SK-N-SH (cell line): Measurements from ENCODE around the gene TRIM40. TPM values are rescaled to one million over a fixed set of nuclear protein-coding genes. Genes with fewer than 3 reads are reported as not detected.

Experiments used
- CTCF ChIA-PET: fragments of 300-600, 350-600 bp; formaldehyde crosslinking; extraction: SDS; loops from one replicate; lab custom pipeline; 2021; lab: Yijun Ruan, JAX
- POLR2A ChIA-PET: fragments of 350-600 bp; sonication (Branson Sonifier 250); formaldehyde crosslinking; extraction: SDS; loops from one replicate; lab custom pipeline; 2020; ENCODE audit warnings: antibody characterized with exemption, inconsistent platforms; lab: Yijun Ruan, JAX
- DNase-seq: peaks from one replicate; pipeline ENCODE4 v3.0.0; 2012
- H2AFZ ChIP-seq: fragments of 200-600 bp; sonication (generic); 2 replicates; pipeline ENCODE4 v1.8.1; 2016; ENCODE audit warnings: antibody characterized with exemption, mild to moderate bottlenecking, low read depth
- H3F3A ChIP-seq: fragments of 200-600 bp; sonication (generic); replicated peaks from 2 replicates; pipeline ENCODE3; 2016; ENCODE audit warnings: antibody characterized with exemption, mild to moderate bottlenecking; ENCODE audit not compliant: insufficient read depth
- H3K27ac ChIP-seq, 2 experiments: fragments of 200-500 bp in 1 of 2; fragments of 200-600 bp in 1 of 2; sonication (Bioruptor generic) in 1 of 2; sonication (generic), shearing (Covaris generic) in 1 of 2; 2 replicates each; pipeline versions ENCODE4 v1.5.1 to v1.6.1; 2014 to 2016; ENCODE audit warnings: low read depth in 2 of 2, inconsistent platforms in 1 of 2, low read length in 1 of 2, mild to moderate bottlenecking in 1 of 2, mixed read lengths in 1 of 2
- H3K27me3 ChIP-seq: fragments of 200-600 bp; sonication (generic), shearing (Covaris generic); 2 replicates; pipeline ENCODE4 v1.6.1; 2016; ENCODE audit warnings: mixed run types; ENCODE audit not compliant: insufficient read depth
- H3K36me3 ChIP-seq, 2 experiments: fragments of 200-500 bp in 1 of 2; fragments of 200-600 bp in 1 of 2; sonication (Bioruptor generic) in 1 of 2; sonication (generic) in 1 of 2; replicated peaks in 1 of 2; 2 replicates each; pipeline versions ENCODE3 to v1.5.1; 2014 to 2016; ENCODE audit warnings: low read length in 1 of 2, mild to moderate bottlenecking in 1 of 2; ENCODE audit not compliant: insufficient read depth in 2 of 2, control insufficient read depth in 1 of 2
- H3K4me1 ChIP-seq, 2 experiments: fragments of 200-500 bp in 1 of 2; fragments of 200-600 bp in 1 of 2; sonication (Bioruptor generic) in 1 of 2; sonication (generic), shearing (Covaris generic) in 1 of 2; 2 replicates each; pipeline versions ENCODE4 v1.5.1 to v1.6.1; 2014 to 2016; ENCODE audit warnings: low read depth in 1 of 2, low read length in 1 of 2, mixed run types in 1 of 2; ENCODE audit not compliant: insufficient read depth in 2 of 2, control insufficient read depth in 1 of 2
- H3K4me2 ChIP-seq: fragments of 200-600 bp; sonication (generic), shearing (Covaris generic); 2 replicates; pipeline ENCODE4 v1.6.1; 2017; ENCODE audit warnings: mixed run types
- H3K4me3 ChIP-seq, 2 experiments: fragments of 200-500 bp in 1 of 2; fragments of 200-600 bp in 1 of 2; sonication (Bioruptor generic) in 1 of 2; sonication (generic), shearing (Covaris generic) in 1 of 2; 2 replicates each; pipeline versions ENCODE4 v1.5.1 to v1.8.1; 2014 to 2016; ENCODE audit warnings: low read depth in 2 of 2, inconsistent platforms in 1 of 2, low read length in 1 of 2, mild to moderate bottlenecking in 1 of 2, mixed read lengths in 1 of 2, moderate library complexity in 1 of 2
- H3K79me2 ChIP-seq: fragments of 200-600 bp; sonication (generic); 2 replicates; pipeline ENCODE4 v1.8.1; 2017; ENCODE audit warnings: mild to moderate bottlenecking; ENCODE audit not compliant: insufficient read depth
- H3K9ac ChIP-seq: fragments of 200-600 bp; sonication (generic); 2 replicates; pipeline ENCODE4 v1.6.1; 2017; ENCODE audit warnings: mixed run types
- H3K9me2 ChIP-seq: fragments of 200-600 bp; sonication (generic); 2 replicates; pipeline ENCODE4 v1.6.1; 2017; ENCODE audit warnings: mixed run types
- H3K9me3 ChIP-seq: fragments of 200-600 bp; sonication (generic); 2 replicates; pipeline ENCODE4 v1.6.1; 2017; ENCODE audit warnings: mixed run types, mild to moderate bottlenecking, moderate library complexity
- H4K20me1 ChIP-seq: fragments of 200-600 bp; sonication (generic); 2 replicates; pipeline ENCODE4 v1.6.1; 2017; ENCODE audit warnings: mild to moderate bottlenecking, mixed run types; ENCODE audit not compliant: insufficient read depth
- EP300 ChIP-seq, 2 experiments: IDR thresholded peaks; 2 replicates each; pipeline versions ENCODE4 v1.4.0 to v1.6.1; 2012; ENCODE audit warnings: borderline replicate concordance in 1 of 2, low read depth in 1 of 2, low read length in 1 of 2
- EZH2phosphoT487 ChIP-seq: fragments of 200-600 bp; sonication (generic); IDR thresholded peaks from 2 replicates; pipeline ENCODE4 v1.6.1; 2017; ENCODE audit warnings: low read depth, mixed run types, mild to moderate bottlenecking, antibody characterized with exemption, moderate library complexity, borderline replicate concordance
- FOXM1 ChIP-seq: IDR thresholded peaks from 2 replicates; pipeline ENCODE4 v1.4.0; 2012; ENCODE audit warnings: low read depth, mild to moderate bottlenecking
- GATA2 ChIP-seq: sonication (generic); formaldehyde crosslinking; IDR thresholded peaks from 2 replicates; pipeline ENCODE4 v1.5.0; 2020; ENCODE audit warnings: mild to moderate bottlenecking, missing genetic modification reagents
- JUND ChIP-seq: IDR thresholded peaks from 2 replicates; pipeline ENCODE4 v1.4.0; 2012
- MEF2A ChIP-seq: IDR thresholded peaks from 2 replicates; pipeline ENCODE4 v1.4.0; 2012; ENCODE audit warnings: low read depth, borderline replicate concordance
- POLR2AphosphoS5 ChIP-seq: IDR thresholded peaks from 2 replicates; pipeline ENCODE4 v1.6.1; 2012; ENCODE audit warnings: low read depth, low read length
- RCOR1 ChIP-seq: fragments of 150-350 bp; IDR thresholded peaks from 2 replicates; pipeline ENCODE4 v1.6.1; 2017; ENCODE audit warnings: antibody characterized with exemption, low read length
- REST ChIP-seq: IDR thresholded peaks from 2 replicates; pipeline ENCODE4 v1.6.1; 2012; ENCODE audit warnings: mild to moderate bottlenecking, low read depth, low read length, moderate library complexity
- RFX5 ChIP-seq: IDR thresholded peaks from 2 replicates; pipeline ENCODE4 v1.6.1; 2012; ENCODE audit warnings: mild to moderate bottlenecking, improper control_type of control experiment, low read length
- RXRA ChIP-seq: IDR thresholded peaks from 2 replicates; pipeline ENCODE4 v1.4.0; 2012; ENCODE audit warnings: low read depth, mild to moderate bottlenecking, borderline replicate concordance
- SIN3A ChIP-seq: IDR thresholded peaks from 2 replicates; pipeline ENCODE4 v1.6.1; 2012; ENCODE audit warnings: low read depth, mild to moderate bottlenecking, low read length, moderate library complexity, borderline replicate concordance
- TEAD4 ChIP-seq: IDR thresholded peaks from 2 replicates; pipeline ENCODE4 v1.4.0; 2012; ENCODE audit warnings: mild to moderate bottlenecking, borderline replicate concordance; ENCODE audit not compliant: insufficient read depth
- USF2 ChIP-seq: fragments of 150-350 bp; IDR thresholded peaks from 2 replicates; pipeline ENCODE4 v1.6.1; 2017; ENCODE audit warnings: antibody characterized with exemption, low read length, low read depth, borderline replicate concordance
- WGBS: methylation state at CpG from one replicate; pipeline ENCODE4 v1.1.6; 2017; ENCODE audit warnings: low lambda C conversion rate; 5-methylcytosine and 5-hydroxymethylcytosine counted together
- polyA plus RNA-seq, 3 experiments: library from polyadenylated mRNA; depleted of rRNA; stranded (reverse); fragments of >200 nt; gene quantifications; 2 replicates each; pipeline ENCODE4 v1.2.3, GENCODE V29; 2012

Gene TRIM40
- polyA plus RNA-seq, 1 of the 3 experiments (the other 2 are of a cell fraction): not detected

GRCh38 chr6:30121446-30122366 is 14.2 kb upstream of the TRIM40 start:
- no peak for DNase-seq
- CTCF ChIA-PET: interaction anchor here (1.6 to 8.0 kb wide), 2 partner anchors 10 to 18 kb away, joined by 7 to 65 read pairs; no protein-coding TSS in a partner anchor
- Histone ChIP-seq H3K36me3 (no peaks in the 10 kb centered on the region), H3K4me3 (no peak overlapping the region), H2AFZ (no peak overlapping the region), H3K27ac (no peak overlapping the region), H3K9ac (no peak overlapping the region), H3K9me3 (no peaks in the 10 kb centered on the region), H3K79me2 (no peaks in the 10 kb centered on the region), H3F3A (no peaks in the 10 kb centered on the region), H3K4me1 (no peaks in the 10 kb centered on the region), H3K9me2 (no peaks in the 10 kb centered on the region), H3K4me2 (no peak overlapping the region), H3K27me3 (peaks cover 39% of the 10 kb centered on the region), H4K20me1 (no peaks in the 10 kb centered on the region)
- POLR2A ChIA-PET: no interaction called here
- 25% methylated on average over 10 of the region's 10 CpGs for WGBS
- no peak for TF ChIP-seq RFX5
- no peak for TF ChIP-seq JUND
- no peak for TF ChIP-seq FOXM1
- no peak for TF ChIP-seq USF2
- no peak for TF ChIP-seq REST
- no peak for TF ChIP-seq MEF2A
- TF ChIP-seq EZH2phosphoT487: no peak
- no peak for TF ChIP-seq TEAD4
- TF ChIP-seq EP300 (IDR thresholded peaks at IDR 0.05; ENCODE audit: borderline replicate concordance in 1 of 2, low read depth in 1 of 2, low read length in 1 of 2): no peak
- TF ChIP-seq RXRA: no peak
- TF ChIP-seq GATA2 (CRISPR knock-in tag): no peak
- no peak for TF ChIP-seq SIN3A
- no peak for TF ChIP-seq POLR2AphosphoS5
- TF ChIP-seq RCOR1: no peak
